ENCODE measurements around the gene WNT10A. TPM values are rescaled to one million over a fixed set of nuclear protein-coding genes. Genes with fewer than 3 reads are reported as not detected.
A peak's percentile ranks its signal among the peaks of the same experiment; 100 is the strongest.

The WNT10A gene
- total and polyA plus RNA-seq, 9 of the 15 experiments (the other 6 are each of a cell fraction or from before 2014, with no cell fraction given), result not detected

DNA sequence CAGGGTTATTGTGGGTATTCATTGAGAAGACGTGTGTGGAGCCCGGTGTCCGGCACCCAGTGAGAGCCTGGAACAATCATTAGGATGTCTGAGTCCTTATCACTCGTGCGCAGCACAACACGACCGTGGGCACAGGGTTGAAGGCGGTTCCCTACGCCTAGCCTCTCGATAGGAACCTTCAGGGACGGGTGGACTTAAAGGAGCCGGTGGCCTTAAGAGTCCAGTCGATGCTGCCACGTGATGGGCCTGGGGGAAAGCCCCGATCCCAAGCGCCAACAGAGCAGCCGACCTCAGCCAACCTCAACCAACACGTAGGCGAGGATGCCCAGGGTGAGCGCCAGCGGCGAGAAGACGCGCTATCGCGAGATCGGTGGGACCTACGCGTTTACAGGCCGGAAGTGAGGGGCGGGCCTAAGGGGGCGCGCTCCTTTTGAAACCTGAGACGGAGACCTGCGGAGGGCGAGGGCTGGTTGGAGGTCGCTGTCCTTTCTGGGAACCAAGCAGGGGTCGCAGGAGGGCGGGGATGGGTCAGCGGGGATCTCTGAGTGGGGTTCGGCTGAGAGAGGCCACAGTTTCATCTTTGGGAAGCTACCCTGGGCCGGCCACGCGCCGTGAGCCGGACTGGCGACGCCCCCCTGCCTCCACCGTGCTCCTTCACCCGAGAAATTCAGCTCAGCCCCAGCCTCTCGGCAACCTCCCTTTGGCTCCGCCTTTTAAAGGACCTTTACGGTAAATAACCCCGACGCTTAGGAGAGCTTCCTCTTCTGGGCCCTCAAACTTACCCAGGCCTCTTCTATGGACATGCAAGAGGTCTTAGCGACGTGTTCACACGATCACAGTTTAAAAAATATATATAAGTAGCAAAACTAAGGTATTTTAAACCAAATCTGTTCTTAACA is 28.3 kb downstream of the WNT10A start (continued):
- TF ChIP-seq EP400 (IDR thresholded peaks at IDR 0.05) (peak; percentile 84), RBM25 (IDR thresholded peaks at IDR 0.05; ENCODE audit: low read depth, low read length, severe bottlenecking) (peak; percentile 80), ELF1 (tag; IDR thresholded peaks at IDR 0.05) (peak; percentile 76), ZNF3 (CRISPR knock-in tag; IDR thresholded peaks at IDR 0.05) (no peak), SRSF9 (IDR thresholded peaks at IDR 0.05; ENCODE audit: borderline replicate concordance, low read depth, low read length) (no peak), HDAC2 (IDR thresholded peaks at IDR 0.05) (0 out of 2 replicates have a peak, but pooled peaks have one; percentile 49), RBFOX2 (IDR thresholded peaks at IDR 0.05; ENCODE audit: low read depth, low read length) (peak; percentile 95), XRCC4 (IDR thresholded peaks at IDR 0.05; ENCODE audit: extremely low read depth, insufficient read depth, insufficient read length) (no peak), ZNF175 (CRISPR knock-in tag; IDR thresholded peaks at IDR 0.05; ENCODE audit: low read depth) (no peak), HSF4 (CRISPR knock-in tag; IDR thresholded peaks at IDR 0.05; ENCODE audit: borderline replicate concordance) (no peak), ATF1 (CRISPR knock-in tag; IDR thresholded peaks at IDR 0.05) (no peak), ATF1 (tag; IDR thresholded peaks at IDR 0.05) (peak; percentile 86), ZNF253 (CRISPR knock-in tag; conservative IDR thresholded peaks at IDR 0.05) (no peak)
- TF ChIP-seq, protein P1, sequence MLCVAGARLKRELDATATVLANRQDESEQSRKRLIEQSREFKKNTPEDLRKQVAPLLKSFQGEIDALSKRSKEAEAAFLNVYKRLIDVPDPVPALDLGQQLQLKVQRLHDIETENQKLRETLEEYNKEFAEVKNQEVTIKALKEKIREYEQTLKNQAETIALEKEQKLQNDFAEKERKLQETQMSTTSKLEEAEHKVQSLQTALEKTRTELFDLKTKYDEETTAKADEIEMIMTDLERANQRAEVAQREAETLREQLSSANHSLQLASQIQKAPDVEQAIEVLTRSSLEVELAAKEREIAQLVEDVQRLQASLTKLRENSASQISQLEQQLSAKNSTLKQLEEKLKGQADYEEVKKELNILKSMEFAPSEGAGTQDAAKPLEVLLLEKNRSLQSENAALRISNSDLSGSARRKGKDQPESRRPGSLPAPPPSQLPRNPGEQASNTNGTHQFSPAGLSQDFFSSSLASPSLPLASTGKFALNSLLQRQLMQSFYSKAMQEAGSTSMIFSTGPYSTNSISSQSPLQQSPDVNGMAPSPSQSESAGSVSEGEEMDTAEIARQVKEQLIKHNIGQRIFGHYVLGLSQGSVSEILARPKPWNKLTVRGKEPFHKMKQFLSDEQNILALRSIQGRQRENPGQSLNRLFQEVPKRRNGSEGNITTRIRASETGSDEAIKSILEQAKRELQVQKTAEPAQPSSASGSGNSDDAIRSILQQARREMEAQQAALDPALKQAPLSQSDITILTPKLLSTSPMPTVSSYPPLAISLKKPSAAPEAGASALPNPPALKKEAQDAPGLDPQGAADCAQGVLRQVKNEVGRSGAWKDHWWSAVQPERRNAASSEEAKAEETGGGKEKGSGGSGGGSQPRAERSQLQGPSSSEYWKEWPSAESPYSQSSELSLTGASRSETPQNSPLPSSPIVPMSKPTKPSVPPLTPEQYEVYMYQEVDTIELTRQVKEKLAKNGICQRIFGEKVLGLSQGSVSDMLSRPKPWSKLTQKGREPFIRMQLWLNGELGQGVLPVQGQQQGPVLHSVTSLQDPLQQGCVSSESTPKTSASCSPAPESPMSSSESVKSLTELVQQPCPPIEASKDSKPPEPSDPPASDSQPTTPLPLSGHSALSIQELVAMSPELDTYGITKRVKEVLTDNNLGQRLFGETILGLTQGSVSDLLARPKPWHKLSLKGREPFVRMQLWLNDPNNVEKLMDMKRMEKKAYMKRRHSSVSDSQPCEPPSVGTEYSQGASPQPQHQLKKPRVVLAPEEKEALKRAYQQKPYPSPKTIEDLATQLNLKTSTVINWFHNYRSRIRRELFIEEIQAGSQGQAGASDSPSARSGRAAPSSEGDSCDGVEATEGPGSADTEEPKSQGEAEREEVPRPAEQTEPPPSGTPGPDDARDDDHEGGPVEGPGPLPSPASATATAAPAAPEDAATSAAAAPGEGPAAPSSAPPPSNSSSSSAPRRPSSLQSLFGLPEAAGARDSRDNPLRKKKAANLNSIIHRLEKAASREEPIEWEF (CRISPR knock-in tag; IDR thresholded peaks at IDR 0.05), result no peak
- TF ChIP-seq, protein P2, sequence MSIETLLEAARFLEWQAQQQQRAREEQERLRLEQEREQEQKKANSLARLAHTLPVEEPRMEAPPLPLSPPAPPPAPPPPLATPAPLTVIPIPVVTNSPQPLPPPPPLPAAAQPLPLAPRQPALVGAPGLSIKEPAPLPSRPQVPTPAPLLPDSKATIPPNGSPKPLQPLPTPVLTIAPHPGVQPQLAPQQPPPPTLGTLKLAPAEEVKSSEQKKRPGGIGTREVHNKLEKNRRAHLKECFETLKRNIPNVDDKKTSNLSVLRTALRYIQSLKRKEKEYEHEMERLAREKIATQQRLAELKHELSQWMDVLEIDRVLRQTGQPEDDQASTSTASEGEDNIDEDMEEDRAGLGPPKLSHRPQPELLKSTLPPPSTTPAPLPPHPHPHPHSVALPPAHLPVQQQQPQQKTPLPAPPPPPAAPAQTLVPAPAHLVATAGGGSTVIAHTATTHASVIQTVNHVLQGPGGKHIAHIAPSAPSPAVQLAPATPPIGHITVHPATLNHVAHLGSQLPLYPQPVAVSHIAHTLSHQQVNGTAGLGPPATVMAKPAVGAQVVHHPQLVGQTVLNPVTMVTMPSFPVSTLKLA (conservative IDR thresholded peaks at IDR 0.05), result peak; percentile 72 to 91
- TF ChIP-seq, protein P3, sequence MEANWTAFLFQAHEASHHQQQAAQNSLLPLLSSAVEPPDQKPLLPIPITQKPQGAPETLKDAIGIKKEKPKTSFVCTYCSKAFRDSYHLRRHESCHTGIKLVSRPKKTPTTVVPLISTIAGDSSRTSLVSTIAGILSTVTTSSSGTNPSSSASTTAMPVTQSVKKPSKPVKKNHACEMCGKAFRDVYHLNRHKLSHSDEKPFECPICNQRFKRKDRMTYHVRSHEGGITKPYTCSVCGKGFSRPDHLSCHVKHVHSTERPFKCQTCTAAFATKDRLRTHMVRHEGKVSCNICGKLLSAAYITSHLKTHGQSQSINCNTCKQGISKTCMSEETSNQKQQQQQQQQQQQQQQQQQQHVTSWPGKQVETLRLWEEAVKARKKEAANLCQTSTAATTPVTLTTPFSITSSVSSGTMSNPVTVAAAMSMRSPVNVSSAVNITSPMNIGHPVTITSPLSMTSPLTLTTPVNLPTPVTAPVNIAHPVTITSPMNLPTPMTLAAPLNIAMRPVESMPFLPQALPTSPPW (CRISPR knock-in tag; IDR thresholded peaks at IDR 0.05), result peak; percentile 71
- TF ChIP-seq, protein P4, sequence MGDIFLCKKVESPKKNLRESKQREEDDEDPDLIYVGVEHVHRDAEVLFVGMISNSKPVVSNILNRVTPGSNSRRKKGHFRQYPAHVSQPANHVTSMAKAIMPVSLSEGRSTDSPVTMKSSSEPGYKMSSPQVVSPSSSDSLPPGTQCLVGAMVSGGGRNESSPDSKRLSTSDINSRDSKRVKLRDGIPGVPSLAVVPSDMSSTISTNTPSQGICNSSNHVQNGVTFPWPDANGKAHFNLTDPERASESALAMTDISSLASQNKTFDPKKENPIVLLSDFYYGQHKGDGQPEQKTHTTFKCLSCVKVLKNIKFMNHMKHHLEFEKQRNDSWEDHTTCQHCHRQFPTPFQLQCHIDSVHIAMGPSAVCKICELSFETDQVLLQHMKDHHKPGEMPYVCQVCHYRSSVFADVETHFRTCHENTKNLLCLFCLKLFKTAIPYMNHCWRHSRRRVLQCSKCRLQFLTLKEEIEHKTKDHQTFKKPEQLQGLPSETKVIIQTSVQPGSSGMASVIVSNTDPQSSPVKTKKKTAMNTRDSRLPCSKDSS (IDR thresholded peaks at IDR 0.05; ENCODE audit: low read depth, partially characterized antibody), result no peak

Measured in K562 (cell line).